NCI-H345 (cell line): ENCODE data around the gene SYNPO.
A peak's percentile ranks its signal among the peaks of the same experiment; 100 is the strongest.

ENCODE experiments used
- DNase-seq: peaks from one replicate; lab custom pipeline; 2025; lab: John Stamatoyannopoulos, UW

SYNPO gene

GRCh38 chr5:150625164-150625535 lies 15.3 kb upstream of the SYNPO start:
- DNase-seq = no peak

- DNase-seq = no peak
Measured at GRCh38 chr5:150625831-150626746, 14.4 kb upstream of the SYNPO start.

GRCh38 chr5:150626853-150627276 lies 13.6 kb upstream of the SYNPO start:
- no peak for DNase-seq

GRCh38 chr5:150627731-150628545 lies 12.5 kb upstream of the SYNPO start:
- DNase-seq = no peak

- no peak for DNase-seq
Measured at GRCh38 chr5:150628936-150629485, 11.4 kb upstream of the SYNPO start.

GRCh38 chr5:150630016-150630415 lies 10.4 kb upstream of the SYNPO start:
- no peak for DNase-seq

- peak; percentile 11 for DNase-seq
Measured at GRCh38 chr5:150630461-150631325, 9.8 kb upstream of the SYNPO start.

GRCh38 chr5:150631326-150631701 lies 9.1 kb upstream of the SYNPO start:
- DNase-seq = no peak

- DNase-seq = peak; percentile 26
Measured at GRCh38 chr5:150632305-150633160, 7.9 kb upstream of the SYNPO start.

- DNase-seq = no peak
Measured at GRCh38 chr5:150633429-150633828, 7.0 kb upstream of the SYNPO start.

GRCh38 chr5:150636391-150637244 lies 3.8 kb upstream of the SYNPO start:
- peak; percentile 22 for DNase-seq

GRCh38 chr5:150637245-150638052 lies 3.0 kb upstream of the SYNPO start:
- no peak for DNase-seq

- no peak for DNase-seq
Measured at GRCh38 chr5:150638053-150638444, 2.4 kb upstream of the SYNPO start.

GRCh38 chr5:150638488-150639376 lies 1.7 kb upstream of the SYNPO start:
- DNase-seq = no peak

- no peak for DNase-seq
Measured at GRCh38 chr5:150639377-150639692, 1.1 kb upstream of the SYNPO start.

- no peak for DNase-seq
Measured at GRCh38 chr5:150639751-150640150, 709 bp upstream of the SYNPO start.

- no peak for DNase-seq
Measured at GRCh38 chr5:150641006-150641570, 628 bp downstream of the SYNPO start.
